IPS-11a (cell line): Measurements from ENCODE around the gene PPARA.
"Not testable (repeated sequence)": the region's sequence is repeated elsewhere in the genome, so short reads cannot be mapped to it uniquely, and the experiment has no call there.

Source experiments
- H3K4me3 ChIP-seq: one replicate; pipeline ENCODE4 v1.5.1; 2013; ENCODE audit warnings: low read depth, low read length, control low read depth

Gene PPARA

DNA sequence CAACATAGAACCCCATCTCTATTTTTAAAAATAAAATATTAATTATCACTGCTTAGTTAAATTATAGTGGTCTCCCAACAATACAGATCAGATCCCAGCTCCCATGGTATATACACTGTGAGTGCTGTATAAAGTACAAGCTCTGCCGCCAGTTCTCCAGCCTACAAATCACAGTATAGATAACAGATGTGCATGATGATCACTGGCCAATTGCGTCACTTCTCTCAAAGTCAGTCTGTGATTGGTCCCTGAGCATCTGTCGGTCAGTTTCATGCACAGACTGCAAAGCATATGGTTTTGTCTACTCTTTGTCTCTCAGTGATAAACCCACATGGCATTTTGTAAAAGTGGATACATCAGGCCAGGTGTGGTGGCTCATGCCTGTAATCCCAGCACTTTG lies 15.7 kb downstream of the PPARA start:
- H3K4me3 ChIP-seq = no peak overlapping the region

- H3K4me3 ChIP-seq = no peak overlapping the region
These were observed 19.3 kb downstream of the PPARA start for GRCh38 chr22:46169628-46170027.

DNA sequence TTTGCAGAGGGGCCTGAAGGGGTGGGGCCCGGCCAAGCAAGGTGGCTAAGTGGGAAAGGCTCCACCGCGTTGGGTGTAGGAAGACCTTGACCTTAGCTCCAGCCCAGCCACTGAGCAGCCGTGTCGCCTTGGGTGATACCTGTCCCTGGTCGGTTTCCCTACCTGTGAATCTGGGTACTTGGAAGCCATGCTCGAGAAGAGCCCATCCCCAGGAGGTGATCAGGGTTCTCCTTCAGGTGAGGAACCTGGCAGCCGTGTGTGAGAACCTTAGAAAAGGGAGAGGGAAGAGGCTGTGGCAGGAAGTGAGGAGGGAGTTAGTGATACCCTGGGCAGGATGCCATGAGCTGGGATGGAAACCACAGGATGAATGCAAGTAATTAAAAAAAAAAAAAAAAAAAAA lies 21.6 kb downstream of the PPARA start:
- no peak overlapping the region for H3K4me3 ChIP-seq

- no peak overlapping the region for H3K4me3 ChIP-seq
These were observed 22.3 kb downstream of the PPARA start for GRCh38 chr22:46172522-46173110.

- no peak overlapping the region for H3K4me3 ChIP-seq
These were observed 22.8 kb downstream of the PPARA start for GRCh38 chr22:46173152-46173551.

GRCh38 chr22:46175631-46176030 lies 25.3 kb downstream of the PPARA start:
- no peak overlapping the region for H3K4me3 ChIP-seq

DNA sequence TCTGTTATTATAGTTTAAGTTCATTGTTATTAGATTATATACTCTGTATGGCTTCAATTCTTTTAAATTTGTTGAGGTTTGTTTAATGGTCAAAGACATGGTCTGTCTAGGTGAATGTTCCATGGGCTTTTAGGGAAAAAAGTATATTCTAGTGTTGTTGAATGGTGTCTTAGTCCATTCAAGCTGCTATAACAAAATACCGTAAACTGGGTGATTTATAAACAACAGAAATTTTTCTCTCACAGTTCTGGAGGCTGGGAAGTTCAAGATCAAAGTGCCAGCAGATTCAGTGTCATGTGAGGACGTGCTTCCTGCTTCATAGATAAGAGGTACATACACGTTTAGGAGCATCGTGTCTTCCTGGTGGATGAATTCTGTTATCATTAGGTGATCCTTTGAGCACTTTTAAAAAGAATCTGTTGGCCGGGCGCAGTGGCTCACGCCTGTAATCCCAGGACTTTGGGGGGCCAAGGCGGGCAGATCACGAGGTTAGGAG lies 26.2 kb downstream of the PPARA start:
- H3K4me3 ChIP-seq = no peak overlapping the region

DNA sequence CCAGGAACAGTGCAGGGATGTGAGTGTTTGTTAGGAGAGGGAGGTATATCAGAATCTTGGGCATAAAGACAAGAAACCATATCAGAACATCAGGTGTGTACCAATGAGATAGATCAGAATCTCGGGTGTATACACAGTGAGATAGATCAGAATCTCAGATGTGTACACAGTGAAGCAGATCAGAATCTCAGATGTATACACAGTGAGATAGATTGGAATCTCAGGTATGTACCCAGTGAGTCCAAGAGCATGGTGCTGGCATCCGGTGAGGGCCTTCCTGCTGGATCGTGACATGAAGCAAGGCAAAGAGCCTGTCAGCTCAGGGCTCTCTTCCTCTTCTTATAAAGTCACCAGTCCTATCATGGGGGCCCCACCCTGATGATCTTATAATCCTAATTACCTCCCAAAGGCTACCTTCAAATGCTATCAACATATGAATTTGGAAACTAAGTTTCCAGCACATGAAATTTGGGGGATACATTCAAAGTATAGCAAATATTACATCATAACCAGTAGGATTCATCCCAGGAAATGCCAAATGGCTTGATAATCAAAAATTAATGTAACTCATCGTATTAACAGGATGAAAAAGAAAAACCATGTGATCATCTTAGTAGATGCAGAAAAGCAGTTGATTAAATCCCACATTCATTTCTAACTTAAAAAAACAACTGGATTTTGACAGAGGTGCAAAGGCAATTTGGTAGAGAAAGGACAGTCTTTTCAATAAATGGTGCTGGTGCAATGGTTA lies 28.6 kb downstream of the PPARA start:
- H3K4me3 ChIP-seq = no peak overlapping the region

- H3K4me3 ChIP-seq = no peak overlapping the region
These were observed 29.4 kb downstream of the PPARA start for GRCh38 chr22:46179748-46180147.

- no peak overlapping the region for H3K4me3 ChIP-seq
These were observed 30.2 kb downstream of the PPARA start for GRCh38 chr22:46180370-46181137.

- H3K4me3 ChIP-seq = no peak overlapping the region
These were observed 33.4 kb downstream of the PPARA start for GRCh38 chr22:46183733-46184132.

GRCh38 chr22:46185283-46185682 lies 35.0 kb downstream of the PPARA start:
- H3K4me3 ChIP-seq = no peak overlapping the region

DNA sequence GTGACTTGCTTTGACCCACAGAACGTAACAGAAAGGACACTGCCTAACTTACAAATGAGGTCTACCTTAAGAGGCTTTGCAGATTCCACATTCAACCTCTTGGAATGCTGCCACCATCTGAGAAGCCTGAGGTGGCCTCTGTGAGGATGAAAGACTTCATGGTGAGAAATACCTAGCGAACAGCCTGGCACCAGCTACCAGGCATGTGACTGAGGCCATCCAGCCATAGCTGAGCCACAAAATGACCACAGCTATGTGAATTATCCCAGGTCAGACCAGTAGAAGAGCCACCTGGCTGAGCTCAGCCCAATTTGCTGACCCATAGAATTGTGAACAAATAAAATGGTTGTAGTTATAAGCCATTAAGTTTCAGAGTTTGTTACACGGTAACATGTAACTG lies 37.5 kb downstream of the PPARA start:
- no peak overlapping the region for H3K4me3 ChIP-seq

- H3K4me3 ChIP-seq = no peak overlapping the region
These were observed 42.1 kb downstream of the PPARA start for GRCh38 chr22:46192210-46192993.

GRCh38 chr22:46193898-46194310 lies 43.6 kb downstream of the PPARA start:
- no peak overlapping the region for H3K4me3 ChIP-seq

GRCh38 chr22:46195487-46196165 lies 45.3 kb downstream of the PPARA start:
- no peak overlapping the region for H3K4me3 ChIP-seq

- no peak overlapping the region for H3K4me3 ChIP-seq
These were observed 46.0 kb downstream of the PPARA start for GRCh38 chr22:46196278-46196677.

- no peak overlapping the region for H3K4me3 ChIP-seq
These were observed 47.9 kb downstream of the PPARA start for GRCh38 chr22:46198274-46198673.

DNA sequence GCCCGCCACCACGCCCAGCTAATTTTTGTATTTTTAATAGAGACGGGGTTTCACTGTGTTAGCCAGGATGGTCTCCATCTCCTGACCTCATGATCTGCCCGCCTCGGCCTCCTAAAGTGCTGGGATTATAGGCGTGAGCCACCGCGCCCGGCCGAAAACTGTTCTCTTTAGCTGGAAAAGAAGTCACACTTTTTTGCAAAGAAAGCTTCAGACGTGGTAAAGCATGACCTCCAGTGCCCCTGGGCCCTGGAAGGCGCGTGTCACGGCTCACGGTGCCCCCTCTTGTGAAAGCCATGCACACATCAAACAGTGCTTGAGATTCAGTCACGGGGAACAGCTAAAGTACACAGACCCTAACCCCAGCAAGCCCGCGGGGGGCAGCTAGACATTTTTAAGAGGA lies 48.5 kb downstream of the PPARA start:
- H3K4me3 ChIP-seq = not testable (repeated sequence)

DNA sequence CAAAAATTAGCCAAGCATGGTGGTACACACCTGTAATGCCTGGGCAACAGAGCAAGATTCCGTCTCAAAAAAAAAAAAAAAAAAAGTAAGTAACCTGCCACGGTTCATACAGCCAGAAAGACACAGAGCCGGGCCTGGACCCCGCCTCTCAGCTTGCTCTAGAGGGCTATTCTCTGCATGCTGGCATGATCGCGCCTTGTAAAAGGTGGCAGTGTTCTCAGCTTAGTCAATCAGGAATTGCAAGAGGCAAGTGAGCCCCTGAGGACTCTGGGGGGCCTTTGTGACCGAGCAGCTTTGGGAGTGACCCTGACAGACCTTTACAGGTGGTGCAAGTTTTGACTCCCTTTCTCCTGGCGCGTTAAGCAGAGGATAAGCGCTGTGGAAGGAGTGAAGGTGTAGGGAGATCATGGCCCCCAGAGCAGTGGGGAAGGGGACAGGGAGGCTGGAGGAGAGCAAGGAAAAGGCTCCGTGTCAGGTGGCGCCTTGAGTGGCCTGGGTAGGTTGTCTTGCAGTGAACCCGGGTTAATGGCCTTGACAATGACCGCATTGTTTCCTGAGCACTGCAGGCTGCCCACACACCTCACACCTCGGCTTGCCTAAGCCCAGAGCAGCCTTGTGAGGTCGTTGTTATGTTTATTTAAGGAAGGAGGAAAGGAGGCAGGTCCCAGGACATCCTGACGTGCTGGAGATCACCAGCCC lies 50.9 kb downstream of the PPARA start:
- H3K4me3 ChIP-seq = no peak overlapping the region
